PC-9 (cell line): ENCODE measurements around the gene SERINC2. TPM values are rescaled to one million over a fixed set of nuclear protein-coding genes. Genes with fewer than 3 reads are reported as not detected.

Experiments
- BruUV-seq: library from RNA; stranded (reverse); fragments of 400-500 nt; replicated peaks from 2 replicates; lab custom pipeline; 2021; lab: Mats Ljungman, UMichigan
- CTCF ChIA-PET: fragments of 300-600 bp; sonication (Branson Sonifier 250); formaldehyde crosslinking; loops from one replicate; lab custom pipeline; 2022; ENCODE audit warnings: antibody characterized with exemption; lab: Charles Lee
- POLR2A ChIA-PET: fragments of 300-600 bp; sonication (Branson Sonifier 250); formaldehyde crosslinking; loops from one replicate; lab custom pipeline; 2022; ENCODE audit warnings: antibody characterized with exemption; ENCODE audit not compliant: unreplicated experiment; lab: Charles Lee
- DNase-seq, 2 experiments: peaks; one replicate each; pipeline versions ENCODE4 v3.0.0 to v3.0.0-alpha.2; 2015 to 2022; ENCODE audit warnings: mixed read lengths in 1 of 2
- H2AFZ ChIP-seq: fragments of 200-600 bp; sonication (generic); 2 replicates; pipeline ENCODE4 v1.8.1; 2017; ENCODE audit warnings: antibody characterized with exemption
- H3F3A ChIP-seq: fragments of 200-600 bp; sonication (generic); 2 replicates; pipeline ENCODE4 v1.8.1; 2017; ENCODE audit warnings: antibody characterized with exemption, mild to moderate bottlenecking, low read depth; ENCODE audit not compliant: insufficient read depth
- H3K27ac ChIP-seq: fragments of 200-600 bp; sonication (generic); 2 replicates; pipeline ENCODE4 v1.6.1; 2016; ENCODE audit warnings: mixed run types
- H3K27me3 ChIP-seq: fragments of 200-600 bp; sonication (generic); 2 replicates; pipeline ENCODE4 v1.6.1; 2016; ENCODE audit warnings: low read depth, mixed run types; ENCODE audit not compliant: insufficient read depth
- H3K36me3 ChIP-seq: fragments of 200-600 bp; sonication (generic); 2 replicates; pipeline ENCODE4 v1.6.1; 2016; ENCODE audit warnings: low read depth, mixed run types
- H3K4me1 ChIP-seq: fragments of 200-600 bp; sonication (generic); replicated peaks from 2 replicates; pipeline ENCODE4 v1.6.1; 2016; ENCODE audit warnings: mixed run types; ENCODE audit not compliant: insufficient read depth
- H3K4me2 ChIP-seq: fragments of 200-600 bp; sonication (generic); 2 replicates; pipeline ENCODE4 v1.6.1; 2017; ENCODE audit warnings: mixed run types
- H3K4me3 ChIP-seq: fragments of 200-600 bp; sonication (generic); 2 replicates; pipeline ENCODE4 v1.6.1; 2016; ENCODE audit warnings: mixed run types
- H3K79me2 ChIP-seq: fragments of 200-600 bp; sonication (generic); 2 replicates; pipeline ENCODE4 v1.6.1; 2017; ENCODE audit warnings: low read depth, mixed run types
- H3K9me2 ChIP-seq: fragments of 200-600 bp; sonication (generic); 2 replicates; pipeline ENCODE4 v1.8.1; 2017; ENCODE audit warnings: mild to moderate bottlenecking; ENCODE audit not compliant: insufficient read depth
- H3K9me3 ChIP-seq: fragments of 200-600 bp; sonication (generic); 2 replicates; pipeline ENCODE4 v1.8.1; 2016; ENCODE audit warnings: low read depth; ENCODE audit not compliant: insufficient read depth
- H4K20me1 ChIP-seq: fragments of 200-600 bp; sonication (generic); 2 replicates; pipeline ENCODE4 v1.8.1; 2017; ENCODE audit not compliant: insufficient read depth
- EZH2 ChIP-seq: fragments of 200-600 bp; sonication (generic); IDR thresholded peaks from 2 replicates; pipeline ENCODE4 v1.8.0; 2017; ENCODE audit warnings: antibody characterized with exemption, low read depth
- intact Hi-C: fragments of 100-400 bp; cut with micrococcal nuclease; formaldehyde crosslinking; loops from one replicate; pipeline ENCODE4 v1.10.0; 2022; ENCODE audit not compliant: unreplicated experiment
- total RNA-seq: library from RNA; stranded (reverse); gene quantifications from 2 replicates; pipeline ENCODE4 v1.2.3, GENCODE V29; 2021
- TF ChIP-seq, protein P1 (sequence below): fragments of 200-600 bp; sonication (generic); conservative IDR thresholded peaks from 2 replicates; pipeline ENCODE4 v1.6.1; 2017; ENCODE audit warnings: mixed run types, antibody characterized with exemption, mild to moderate bottlenecking, moderate library complexity

SERINC2 gene
- total RNA-seq, 1 experiment from 2014 or later, result 36.0 TPM

DNA sequence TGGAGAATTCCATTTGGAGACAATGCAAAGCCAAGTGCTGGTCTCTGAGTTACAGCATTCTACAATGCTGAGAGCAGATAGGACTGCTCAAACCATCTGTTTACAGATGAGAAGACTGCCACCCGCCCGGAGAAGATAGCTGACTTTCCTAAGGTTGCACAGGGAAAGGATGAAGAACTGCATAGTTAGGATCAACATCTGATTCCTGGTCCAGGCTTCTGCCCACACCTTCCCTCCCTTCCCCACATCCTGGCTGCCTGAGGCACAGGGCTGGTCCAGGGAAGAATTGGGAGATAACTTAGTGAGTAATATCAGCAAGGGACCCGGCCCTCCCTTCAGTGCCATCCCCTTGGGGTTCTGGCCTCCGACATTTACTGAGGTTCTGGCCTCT, 2.0 kb downstream of the SERINC2 start:
- H2AFZ ChIP-seq, result no peak overlapping the region
- intact Hi-C loops, result no loop called here
- no peak for DNase-seq
- peaks cover 44% of the 10 kb centered on the region; the same call in 1 of the 2 replicates for H3K79me2 ChIP-seq
- peak overlapping the region; percentile 18; the same call in 1 of the 2 replicates for H3K27ac ChIP-seq
- TF ChIP-seq EZH2, result no peak
- TF ChIP-seq, protein P1, sequence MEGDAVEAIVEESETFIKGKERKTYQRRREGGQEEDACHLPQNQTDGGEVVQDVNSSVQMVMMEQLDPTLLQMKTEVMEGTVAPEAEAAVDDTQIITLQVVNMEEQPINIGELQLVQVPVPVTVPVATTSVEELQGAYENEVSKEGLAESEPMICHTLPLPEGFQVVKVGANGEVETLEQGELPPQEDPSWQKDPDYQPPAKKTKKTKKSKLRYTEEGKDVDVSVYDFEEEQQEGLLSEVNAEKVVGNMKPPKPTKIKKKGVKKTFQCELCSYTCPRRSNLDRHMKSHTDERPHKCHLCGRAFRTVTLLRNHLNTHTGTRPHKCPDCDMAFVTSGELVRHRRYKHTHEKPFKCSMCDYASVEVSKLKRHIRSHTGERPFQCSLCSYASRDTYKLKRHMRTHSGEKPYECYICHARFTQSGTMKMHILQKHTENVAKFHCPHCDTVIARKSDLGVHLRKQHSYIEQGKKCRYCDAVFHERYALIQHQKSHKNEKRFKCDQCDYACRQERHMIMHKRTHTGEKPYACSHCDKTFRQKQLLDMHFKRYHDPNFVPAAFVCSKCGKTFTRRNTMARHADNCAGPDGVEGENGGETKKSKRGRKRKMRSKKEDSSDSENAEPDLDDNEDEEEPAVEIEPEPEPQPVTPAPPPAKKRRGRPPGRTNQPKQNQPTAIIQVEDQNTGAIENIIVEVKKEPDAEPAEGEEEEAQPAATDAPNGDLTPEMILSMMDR, result no peak
- no peaks in the 10 kb centered on the region for H3K9me2 ChIP-seq
- CTCF ChIA-PET, result interaction anchor here (0.5 kb wide), 1 partner anchor 163 kb away, joined by 3 read pairs; no protein-coding TSS in a partner anchor
- no TSS peak for BruUV-seq
- no peaks in the 10 kb centered on the region; the same call in 1 of the 2 replicates for H3K36me3 ChIP-seq
- peaks cover 38% of the 10 kb centered on the region for H3K4me1 ChIP-seq
- no peaks in the 10 kb centered on the region for H3K27me3 ChIP-seq
- H3K4me3 ChIP-seq, result peak overlapping the region; percentile 89; the same call in 1 of the 2 replicates
- peak overlapping the region; percentile 79 for H3K4me2 ChIP-seq
- POLR2A ChIA-PET, result interaction anchor here (0.6 kb wide), 1 partner anchor 370 kb away, joined by 5 read pairs; no protein-coding TSS in a partner anchor
- H3F3A ChIP-seq, result peaks cover 11% of the 10 kb centered on the region; the same call in 1 of the 2 replicates
- no peaks in the 10 kb centered on the region for H3K9me3 ChIP-seq
- no peaks in the 10 kb centered on the region for H4K20me1 ChIP-seq

DNA sequence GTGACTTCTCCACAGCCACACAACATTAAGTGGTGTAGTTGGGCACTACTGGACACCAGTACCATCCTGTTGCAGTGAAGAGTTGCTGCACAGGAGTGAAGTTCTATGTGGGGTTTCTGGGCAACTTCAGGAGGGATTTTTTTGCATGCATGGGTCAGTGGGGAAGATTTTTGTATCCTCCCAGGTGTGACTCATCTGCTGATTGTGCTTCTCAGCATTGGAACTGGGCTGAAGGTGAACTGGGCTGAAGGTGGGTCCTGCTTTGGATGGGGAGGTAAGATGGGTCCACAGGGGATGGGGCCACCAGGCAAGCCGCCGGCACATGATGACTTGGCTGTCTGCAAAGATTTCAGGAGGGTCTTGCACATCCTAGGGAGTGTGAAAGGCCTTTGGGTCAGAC, 2.6 kb downstream of the SERINC2 start:
- H3K79me2 ChIP-seq, result peaks cover 44% of the 10 kb centered on the region; the same call in 1 of the 2 replicates
- peak overlapping the region; percentile 79 for H3K4me2 ChIP-seq
- H2AFZ ChIP-seq, result no peak overlapping the region
- H3K9me2 ChIP-seq, result no peaks in the 10 kb centered on the region
- DNase-seq, result no peak
- no peaks in the 10 kb centered on the region; the same call in 1 of the 2 replicates for H3K36me3 ChIP-seq
- H4K20me1 ChIP-seq, result no peaks in the 10 kb centered on the region
- ChIA-PET CTCF (no interaction called here), POLR2A (no interaction called here)
- no TSS peak for BruUV-seq
- H3F3A ChIP-seq, result peaks cover 11% of the 10 kb centered on the region; the same call in 1 of the 2 replicates
- TF ChIP-seq, protein P1, result no peak
- no peak for TF ChIP-seq EZH2
- peaks cover 38% of the 10 kb centered on the region for H3K4me1 ChIP-seq
- H3K9me3 ChIP-seq, result no peaks in the 10 kb centered on the region
- no peak overlapping the region for H3K4me3 ChIP-seq
- peak overlapping the region; percentile 58 for H3K27ac ChIP-seq
- no peaks in the 10 kb centered on the region for H3K27me3 ChIP-seq
- intact Hi-C loops, result no loop called here

DNA sequence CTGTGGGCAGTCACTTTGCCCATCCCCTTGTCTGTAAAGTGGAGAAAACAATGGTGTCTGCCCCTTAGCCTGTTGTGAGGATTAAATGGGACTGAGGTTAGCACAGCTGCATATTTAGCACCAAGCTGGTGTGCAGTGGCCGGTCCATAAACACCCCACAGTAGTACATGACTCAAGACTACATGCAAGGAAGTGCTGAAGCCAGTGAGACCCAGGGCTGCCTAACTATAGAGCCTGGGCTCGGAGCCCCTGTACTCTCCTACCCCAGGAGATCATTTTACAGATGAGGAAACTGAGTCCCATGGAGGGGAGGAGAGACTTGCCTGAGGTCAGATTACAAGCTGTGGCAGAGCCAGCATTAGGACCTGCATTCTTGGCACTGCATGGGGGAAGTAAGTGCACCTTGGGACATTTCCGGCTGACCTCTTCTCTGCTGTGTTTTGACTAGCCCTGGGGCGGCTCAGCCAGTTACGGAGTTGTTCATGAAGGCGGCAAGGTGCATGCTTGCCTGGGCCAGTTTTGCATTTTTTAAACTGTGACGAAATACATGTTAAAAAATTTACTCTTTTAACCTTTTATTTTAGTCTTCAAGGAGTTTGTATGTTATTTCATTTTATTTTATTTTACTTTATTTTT, 3.2 kb downstream of the SERINC2 start:
- peak; percentile 59 to 81 for DNase-seq

More for the DNA sequence above, 3.2 kb downstream of the SERINC2 start:
- TF ChIP-seq, protein P1, result no peak
- TF ChIP-seq EZH2, result no peak
- Histone ChIP-seq H3F3A (peaks cover 11% of the 10 kb centered on the region; the same call in 1 of the 2 replicates), H3K9me2 (no peaks in the 10 kb centered on the region), H3K79me2 (peaks cover 44% of the 10 kb centered on the region; the same call in 1 of the 2 replicates), H2AFZ (no peak overlapping the region), H3K4me2 (peak overlapping the region; percentile 79), H3K27me3 (no peaks in the 10 kb centered on the region), H3K4me3 (no peak overlapping the region), H3K4me1 (peaks cover 43% of the 10 kb centered on the region), H3K9me3 (no peaks in the 10 kb centered on the region), H3K36me3 (no peaks in the 10 kb centered on the region; the same call in 1 of the 2 replicates), H3K27ac (peak overlapping the region; percentile 58), H4K20me1 (no peaks in the 10 kb centered on the region)
- ChIA-PET CTCF (no interaction called here), POLR2A (no interaction called here)
- no TSS peak for BruUV-seq
- intact Hi-C loops, result no loop called here
